Measurements from ENCODE around the gene OGDH.

- TF ChIP-seq CTCF (IDR thresholded peaks at IDR 0.05) (no peak), POLR2A (IDR thresholded peaks at IDR 0.05) (no peak)
Measured at GRCh38 chr7:44729949-44730590, 123.6 kb downstream of the OGDH start.
